ENCODE results near the gene POLD2.

Gene POLD2

DNA sequence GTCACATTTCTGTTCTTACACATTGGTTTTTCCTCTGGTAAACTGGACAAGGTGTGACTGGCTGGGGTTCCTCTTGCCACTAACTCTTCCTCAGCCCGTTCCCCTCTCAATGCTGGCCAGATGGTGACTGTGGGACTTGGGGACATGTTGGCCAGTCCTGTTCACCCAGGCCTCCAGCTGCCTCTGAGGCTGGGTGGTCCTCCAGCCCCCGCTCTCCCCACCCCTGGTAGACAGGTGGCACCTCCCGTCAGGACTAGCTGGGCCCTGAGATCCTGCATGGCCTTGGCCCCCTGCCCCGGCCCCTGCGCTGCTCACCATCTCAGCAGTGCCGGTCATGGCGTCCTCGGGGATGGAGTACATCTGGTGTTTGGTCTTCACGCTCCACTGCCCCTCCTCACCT, 28.6 kb upstream of the POLD2 start:
- H3K9me3 ChIP-seq (ENCODE audit: control extremely low read depth in 1 of 5, control insufficient read depth in 4 of 5, insufficient read depth in 2 of 5, low read depth in 1 of 5, low read length in 4 of 5), result no peaks in the 10 kb centered on the region
- 96% methylated on average over 4 of the region's 9 CpGs for WGBS (ENCODE audit: insufficient coverage)
- CTCF ChIA-PET, result no interaction called here
- POLR2A ChIA-PET, result no interaction called here
- no peaks in the 10 kb centered on the region for H3K4me1 ChIP-seq (ENCODE audit: control extremely low read depth in 1 of 4, control insufficient read depth in 4 of 4, insufficient read depth in 4 of 4, low read length in 3 of 4)
- no peaks in the 10 kb centered on the region for H3K36me3 ChIP-seq (ENCODE audit: control insufficient read depth in 4 of 4, insufficient read depth in 4 of 4, low read length in 3 of 4)
- H3K27ac ChIP-seq (ENCODE audit: insufficient read depth in 1 of 2, low read depth in 1 of 2, low read length in 2 of 2, poor library complexity in 1 of 2, severe bottlenecking in 2 of 2), result no peak overlapping the region
- H3K27me3 ChIP-seq (replicated peaks in 2 of 5; ENCODE audit: control insufficient read depth in 4 of 5, insufficient read depth in 5 of 5, low read length in 4 of 5), result peaks cover 0 to 14% (median 0%) of the 10 kb centered on the region in 5 experiments
- DNase-seq, result no peak
- H3K4me3 ChIP-seq (ENCODE audit: control insufficient read depth in 1 of 7, extremely low read depth in 1 of 7, insufficient read depth in 4 of 7, low read depth in 2 of 7, low read length in 6 of 7), result no peak overlapping the region

DNA sequence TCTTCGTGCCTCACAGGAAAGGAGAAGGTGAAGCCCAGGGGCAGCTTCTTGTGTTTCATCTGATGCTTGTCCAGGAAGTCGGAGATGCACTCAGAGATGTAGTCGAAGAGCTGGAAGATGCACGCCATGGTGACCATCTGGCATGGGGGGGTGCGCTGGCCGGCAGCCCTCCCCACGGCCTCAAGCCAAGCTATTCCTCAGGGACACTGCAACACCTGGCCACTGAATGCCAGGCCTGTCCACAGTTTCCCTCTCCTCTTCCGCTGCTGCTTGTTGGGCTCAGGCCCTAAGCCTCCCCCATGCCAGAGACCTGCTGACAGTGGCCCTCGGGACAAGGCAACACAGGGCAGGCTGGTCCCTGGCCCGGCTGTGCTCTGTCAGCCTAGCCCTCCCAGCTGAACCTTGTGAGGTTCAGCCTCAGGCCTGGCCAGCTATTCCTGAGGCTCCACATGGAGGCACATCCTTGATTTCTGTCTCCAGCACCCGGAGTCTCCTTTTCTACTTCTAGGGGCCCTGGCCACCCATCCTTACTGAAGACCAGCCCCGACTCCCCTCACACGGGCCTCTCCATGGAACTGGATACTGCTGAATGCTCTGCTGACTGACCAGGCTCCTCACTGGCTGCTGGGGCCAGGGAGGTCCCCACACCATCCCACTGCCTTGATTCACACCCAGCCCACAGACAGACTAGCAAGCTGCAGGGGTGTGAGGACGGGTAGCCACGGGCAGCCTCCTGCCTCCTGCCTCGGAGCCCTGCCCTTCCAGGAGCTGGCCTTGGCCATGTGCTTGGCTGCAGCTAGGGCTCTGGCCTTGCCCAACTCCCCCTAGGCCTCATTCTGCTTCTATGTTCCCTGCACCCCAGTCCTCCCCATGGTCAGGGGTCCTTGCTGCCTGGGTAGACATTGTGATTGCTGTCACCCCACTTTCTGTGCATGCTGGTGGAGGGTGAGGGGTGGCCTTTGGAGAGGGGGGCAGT, 27.9 kb upstream of the POLD2 start:
- POLR2A ChIA-PET, result interaction anchor here (1.0 kb wide), 1 partner anchor 24 kb away, joined by 3 read pairs; no protein-coding TSS in a partner anchor
- no peak for DNase-seq
- H3K27ac ChIP-seq (ENCODE audit: insufficient read depth in 1 of 2, low read depth in 1 of 2, low read length in 2 of 2, poor library complexity in 1 of 2, severe bottlenecking in 2 of 2), result no peak overlapping the region
- no peak overlapping the region for H3K4me3 ChIP-seq (ENCODE audit: control insufficient read depth in 1 of 7, extremely low read depth in 1 of 7, insufficient read depth in 4 of 7, low read depth in 2 of 7, low read length in 6 of 7)
- CTCF ChIA-PET, result interaction anchor here (1.4 kb wide), 1 partner anchor 28 kb away, joined by 3 read pairs; no protein-coding TSS in a partner anchor
- H3K9me3 ChIP-seq (ENCODE audit: control extremely low read depth in 1 of 5, control insufficient read depth in 4 of 5, insufficient read depth in 2 of 5, low read depth in 1 of 5, low read length in 4 of 5), result no peaks in the 10 kb centered on the region
- H3K27me3 ChIP-seq (replicated peaks in 2 of 5; ENCODE audit: control insufficient read depth in 4 of 5, insufficient read depth in 5 of 5, low read length in 4 of 5), result peaks cover 0 to 19% (median 4%) of the 10 kb centered on the region in 5 experiments
- no peaks in the 10 kb centered on the region for H3K36me3 ChIP-seq (ENCODE audit: control insufficient read depth in 4 of 4, insufficient read depth in 4 of 4, low read length in 3 of 4)
- 97% methylated on average over 16 of the region's 16 CpGs for WGBS (ENCODE audit: insufficient coverage)
- H3K4me1 ChIP-seq (ENCODE audit: control extremely low read depth in 1 of 4, control insufficient read depth in 4 of 4, insufficient read depth in 4 of 4, low read length in 3 of 4), result peaks cover 0 to 4% (median 2%) of the 10 kb centered on the region in 4 experiments

DNA sequence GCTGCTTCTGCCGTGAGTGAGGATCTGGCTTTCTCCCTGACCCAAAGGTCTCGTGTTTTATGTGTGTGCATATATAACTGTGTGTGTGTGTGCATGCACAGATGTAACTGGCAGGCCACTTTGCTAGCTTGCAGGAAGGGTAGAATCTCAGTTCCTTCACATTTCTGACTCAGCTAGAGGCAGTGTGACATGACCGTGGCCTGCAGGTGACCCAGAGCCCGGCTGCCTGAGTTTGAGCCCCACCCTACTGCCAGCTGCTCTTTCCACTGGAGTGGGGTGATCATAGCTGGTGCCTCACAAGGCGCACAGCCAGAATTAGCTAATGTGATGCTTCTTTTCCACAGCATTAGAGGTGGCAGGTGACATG, 27.1 kb upstream of the POLD2 start:
- POLR2A ChIA-PET, result interaction anchor here (1.0 kb wide), 1 partner anchor 25 kb away, joined by 3 read pairs; no protein-coding TSS in a partner anchor
- WGBS (ENCODE audit: insufficient coverage), result 100% methylated on average over 2 of the region's 5 CpGs
- Histone ChIP-seq H3K27ac (ENCODE audit: insufficient read depth in 1 of 2, low read depth in 1 of 2, low read length in 2 of 2, poor library complexity in 1 of 2, severe bottlenecking in 2 of 2) (no peak overlapping the region), H3K4me1 (ENCODE audit: control extremely low read depth in 1 of 4, control insufficient read depth in 4 of 4, insufficient read depth in 4 of 4, low read length in 3 of 4) (peaks cover 0 to 9% (median 7%) of the 10 kb centered on the region in 4 experiments), H3K4me3 (ENCODE audit: control insufficient read depth in 1 of 7, extremely low read depth in 1 of 7, insufficient read depth in 4 of 7, low read depth in 2 of 7, low read length in 6 of 7) (no peak overlapping the region), H3K36me3 (ENCODE audit: control insufficient read depth in 4 of 4, insufficient read depth in 4 of 4, low read length in 3 of 4) (no peaks in the 10 kb centered on the region), H3K9me3 (ENCODE audit: control extremely low read depth in 1 of 5, control insufficient read depth in 4 of 5, insufficient read depth in 2 of 5, low read depth in 1 of 5, low read length in 4 of 5) (no peaks in the 10 kb centered on the region), H3K27me3 (replicated peaks in 2 of 5; ENCODE audit: control insufficient read depth in 4 of 5, insufficient read depth in 5 of 5, low read length in 4 of 5) (peaks cover 0 to 24% (median 7%) of the 10 kb centered on the region in 5 experiments)
- no peak for DNase-seq
- CTCF ChIA-PET, result interaction anchor here (1.4 kb wide), 1 partner anchor 29 kb away, joined by 3 read pairs; no protein-coding TSS in a partner anchor

- ChIA-PET CTCF (interaction anchor here (0.6 to 1.4 kb wide), 3 partner anchors 8 to 277 kb away, joined by 3 to 4 read pairs (median 3); no protein-coding TSS in a partner anchor), POLR2A (interaction anchor here (1.0 kb wide), 1 partner anchor 25 kb away, joined by 3 read pairs; no protein-coding TSS in a partner anchor)
These were observed 26.5 kb upstream of the POLD2 start for GRCh38 chr7:44149571-44150465.

GRCh38 chr7:44148961-44149536, 25.7 kb upstream of the POLD2 start:
- WGBS (ENCODE audit: insufficient coverage), result 97% methylated on average over 7 of the region's 9 CpGs
- H3K27ac ChIP-seq (ENCODE audit: insufficient read depth in 1 of 2, low read depth in 1 of 2, low read length in 2 of 2, poor library complexity in 1 of 2, severe bottlenecking in 2 of 2), result no peak overlapping the region
- ChIA-PET CTCF (interaction anchor here (0.9 to 1.3 kb wide), 2 partner anchors 9 to 11 kb away, joined by 3 to 5 read pairs; no protein-coding TSS in a partner anchor), POLR2A (no interaction called here)
- H3K4me1 ChIP-seq (ENCODE audit: control extremely low read depth in 1 of 4, control insufficient read depth in 4 of 4, insufficient read depth in 4 of 4, low read length in 3 of 4), result peaks cover 0 to 15% (median 11%) of the 10 kb centered on the region in 4 experiments
- no peaks in the 10 kb centered on the region for H3K36me3 ChIP-seq (ENCODE audit: control insufficient read depth in 4 of 4, insufficient read depth in 4 of 4, low read length in 3 of 4)
- H3K27me3 ChIP-seq (replicated peaks in 2 of 5; ENCODE audit: control insufficient read depth in 4 of 5, insufficient read depth in 5 of 5, low read length in 4 of 5), result peaks cover 0 to 36% (median 19%) of the 10 kb centered on the region in 5 experiments
- peaks cover 0 to 5% (median 0%) of the 10 kb centered on the region in 5 experiments for H3K9me3 ChIP-seq (ENCODE audit: control extremely low read depth in 1 of 5, control insufficient read depth in 4 of 5, insufficient read depth in 2 of 5, low read depth in 1 of 5, low read length in 4 of 5)
- no peak for DNase-seq
- no peak overlapping the region for H3K4me3 ChIP-seq (ENCODE audit: control insufficient read depth in 1 of 7, extremely low read depth in 1 of 7, insufficient read depth in 4 of 7, low read depth in 2 of 7, low read length in 6 of 7)

More at GRCh38 chr7:44149571-44150465, 26.5 kb upstream of the POLD2 start:
- no peaks in the 10 kb centered on the region for H3K36me3 ChIP-seq (ENCODE audit: control insufficient read depth in 4 of 4, insufficient read depth in 4 of 4, low read length in 3 of 4)
- WGBS (ENCODE audit: insufficient coverage), result 98% methylated on average over 13 of the region's 18 CpGs
- H3K4me1 ChIP-seq (ENCODE audit: control extremely low read depth in 1 of 4, control insufficient read depth in 4 of 4, insufficient read depth in 4 of 4, low read length in 3 of 4), result peaks cover 0 to 15% (median 11%) of the 10 kb centered on the region in 4 experiments
- no peak for DNase-seq
- peaks cover 0 to 29% (median 14%) of the 10 kb centered on the region in 5 experiments for H3K27me3 ChIP-seq (replicated peaks in 2 of 5; ENCODE audit: control insufficient read depth in 4 of 5, insufficient read depth in 5 of 5, low read length in 4 of 5)
- no peak overlapping the region for H3K4me3 ChIP-seq (ENCODE audit: control insufficient read depth in 1 of 7, extremely low read depth in 1 of 7, insufficient read depth in 4 of 7, low read depth in 2 of 7, low read length in 6 of 7)
- H3K27ac ChIP-seq (ENCODE audit: insufficient read depth in 1 of 2, low read depth in 1 of 2, low read length in 2 of 2, poor library complexity in 1 of 2, severe bottlenecking in 2 of 2), result no peak overlapping the region
- H3K9me3 ChIP-seq (ENCODE audit: control extremely low read depth in 1 of 5, control insufficient read depth in 4 of 5, insufficient read depth in 2 of 5, low read depth in 1 of 5, low read length in 4 of 5), result peaks cover 0 to 5% (median 0%) of the 10 kb centered on the region in 5 experiments

- H3K27ac ChIP-seq (ENCODE audit: insufficient read depth in 1 of 2, low read depth in 1 of 2, low read length in 2 of 2, poor library complexity in 1 of 2, severe bottlenecking in 2 of 2), result no peak overlapping the region
- ChIA-PET POLR2A (no interaction called here), CTCF (interaction anchor here (1.3 kb wide), 1 partner anchor 10 kb away, joined by 5 read pairs; no protein-coding TSS in a partner anchor)
- H3K36me3 ChIP-seq (ENCODE audit: control insufficient read depth in 4 of 4, insufficient read depth in 4 of 4, low read length in 3 of 4), result no peaks in the 10 kb centered on the region
- H3K27me3 ChIP-seq (replicated peaks in 2 of 5; ENCODE audit: control insufficient read depth in 4 of 5, insufficient read depth in 5 of 5, low read length in 4 of 5), result peaks cover 0 to 39% (median 19%) of the 10 kb centered on the region in 5 experiments
- peaks cover 0 to 5% (median 0%) of the 10 kb centered on the region in 5 experiments for H3K9me3 ChIP-seq (ENCODE audit: control extremely low read depth in 1 of 5, control insufficient read depth in 4 of 5, insufficient read depth in 2 of 5, low read depth in 1 of 5, low read length in 4 of 5)
- no peak for DNase-seq
- no peak overlapping the region for H3K4me3 ChIP-seq (ENCODE audit: control insufficient read depth in 1 of 7, extremely low read depth in 1 of 7, insufficient read depth in 4 of 7, low read depth in 2 of 7, low read length in 6 of 7)
- peaks cover 0 to 15% (median 11%) of the 10 kb centered on the region in 4 experiments for H3K4me1 ChIP-seq (ENCODE audit: control extremely low read depth in 1 of 4, control insufficient read depth in 4 of 4, insufficient read depth in 4 of 4, low read length in 3 of 4)
- 94% methylated on average over 2 of the region's 2 CpGs for WGBS (ENCODE audit: insufficient coverage)
These were observed 24.8 kb upstream of the POLD2 start for GRCh38 chr7:44148166-44148565.
